SHP77 treated with DMSO at 0.1 percent for 48 hours (cell line): ENCODE data around the gene PRUNE1.

Source experiments
- DNase-seq: peaks from one replicate; lab custom pipeline; 2025; lab: John Stamatoyannopoulos, UW

The PRUNE1 gene

GRCh38 chr1:151005729-151006319 lies 2.4 kb upstream of the PRUNE1 start:
- DNase-seq = no peak

GRCh38 chr1:151006327-151007052 lies 1.8 kb upstream of the PRUNE1 start, which contains the start of gene MINDY1:
MINDY1 (minus strand) TSS chr1:151006902; CDS start chr1:151002617, 4,285 bp downstream.
- peak; percentile 95 for DNase-seq

DNA sequence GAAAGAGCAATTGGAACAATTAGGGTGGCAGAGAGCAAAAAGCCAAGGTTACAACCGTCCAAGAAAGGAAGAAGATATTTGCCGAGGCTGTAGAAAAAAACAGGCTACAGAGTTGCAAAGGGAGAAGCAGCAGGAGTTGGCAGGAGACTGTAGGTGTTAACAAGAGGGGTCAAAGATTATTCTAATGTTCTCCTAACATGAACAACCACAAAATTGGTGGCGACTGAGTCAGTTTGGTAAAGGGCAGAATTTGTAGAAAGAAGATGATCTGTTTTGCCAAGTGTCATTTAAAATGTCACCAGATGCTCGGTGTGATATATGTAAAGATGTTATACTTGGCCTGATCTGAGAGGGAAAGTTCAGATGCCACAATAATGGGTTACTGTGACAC lies 401 bp upstream of the PRUNE1 start:
- DNase-seq = no peak

DNA sequence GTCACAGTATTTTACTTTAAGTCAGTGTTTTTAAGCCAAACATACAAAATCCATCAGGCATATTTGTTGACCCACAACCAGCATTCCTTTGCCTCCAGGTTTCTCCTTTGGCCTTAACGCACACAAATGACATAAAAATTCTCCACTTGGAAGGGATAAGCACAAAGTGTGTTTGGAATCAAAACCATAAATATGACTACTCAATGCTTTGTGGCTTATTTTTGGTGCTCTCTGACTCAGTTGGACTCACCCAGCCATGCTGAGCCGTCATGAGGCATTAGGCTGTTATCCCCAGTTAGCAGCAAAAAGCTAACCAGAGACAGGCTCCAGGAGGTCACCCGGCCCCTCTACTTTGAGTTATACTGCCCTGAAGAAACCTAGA lies 948 bp downstream of the PRUNE1 start:
- DNase-seq = no peak

DNA sequence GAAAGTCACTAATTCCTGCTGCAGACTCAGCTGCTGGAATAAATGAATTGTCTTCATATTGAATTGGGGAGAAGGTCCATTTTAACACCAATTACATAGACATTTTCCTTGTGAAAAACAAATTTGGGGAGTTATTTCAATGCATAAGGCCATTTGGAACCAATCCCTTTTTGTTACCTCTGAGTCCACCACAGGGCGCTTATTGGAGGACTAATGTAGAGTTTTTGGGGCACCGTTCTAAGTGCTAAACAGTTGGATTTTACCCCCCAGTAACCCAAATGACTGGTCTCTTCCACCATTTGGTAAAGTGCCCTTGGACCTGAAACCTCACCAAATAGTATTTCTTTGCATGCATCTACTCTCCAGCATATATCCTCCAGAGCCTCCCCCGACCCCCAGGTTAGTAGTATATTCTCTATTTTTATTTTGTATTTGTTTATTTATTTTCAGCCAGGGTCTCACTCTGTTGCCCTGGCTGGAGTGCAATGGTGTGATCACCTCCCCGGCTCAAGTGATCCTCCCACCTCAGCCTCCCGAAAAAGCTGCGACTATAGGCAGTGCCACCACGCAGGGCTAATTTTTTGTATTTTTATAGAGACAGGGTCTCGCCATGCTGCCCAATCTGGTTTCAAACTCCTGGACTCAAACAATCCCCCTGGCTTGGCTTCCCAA lies 1.6 kb downstream of the PRUNE1 start:
- no peak for DNase-seq

- DNase-seq = no peak
Observed at GRCh38 chr1:151010346-151010726, 2.1 kb downstream of the PRUNE1 start.

DNA sequence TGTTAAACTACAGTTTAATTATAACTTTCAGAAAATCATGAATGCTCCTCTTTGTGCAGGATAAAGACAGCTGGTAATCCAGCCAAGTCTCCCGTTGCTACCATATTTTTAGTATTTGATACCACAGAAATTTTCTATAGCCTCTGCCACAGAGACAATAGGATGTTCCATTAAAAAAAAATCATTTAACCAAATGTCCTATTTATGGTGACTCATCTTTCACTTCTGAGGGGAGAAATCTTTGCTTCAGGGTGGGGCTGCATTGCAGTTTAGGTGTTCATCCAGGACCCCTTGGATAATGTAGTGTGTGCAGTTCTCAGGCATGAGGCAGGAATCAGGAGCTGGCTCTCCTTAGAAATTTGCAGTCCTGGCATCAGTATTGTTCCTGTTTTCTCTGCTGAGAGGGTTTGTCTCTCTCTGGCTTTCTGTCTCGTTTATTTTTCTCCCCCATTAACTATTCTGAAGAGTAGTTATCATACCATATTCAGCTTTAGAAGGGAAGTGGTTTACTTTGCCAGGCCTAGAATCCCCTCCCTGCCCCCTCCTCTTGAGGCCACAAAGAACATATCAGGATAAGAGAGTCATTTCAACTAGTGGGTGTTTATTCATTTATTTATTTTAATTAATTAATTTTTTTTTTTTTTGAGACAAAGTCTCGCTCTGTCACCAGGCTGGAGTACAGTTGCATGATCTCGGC lies 3.1 kb downstream of the PRUNE1 start:
- DNase-seq = no peak

DNA sequence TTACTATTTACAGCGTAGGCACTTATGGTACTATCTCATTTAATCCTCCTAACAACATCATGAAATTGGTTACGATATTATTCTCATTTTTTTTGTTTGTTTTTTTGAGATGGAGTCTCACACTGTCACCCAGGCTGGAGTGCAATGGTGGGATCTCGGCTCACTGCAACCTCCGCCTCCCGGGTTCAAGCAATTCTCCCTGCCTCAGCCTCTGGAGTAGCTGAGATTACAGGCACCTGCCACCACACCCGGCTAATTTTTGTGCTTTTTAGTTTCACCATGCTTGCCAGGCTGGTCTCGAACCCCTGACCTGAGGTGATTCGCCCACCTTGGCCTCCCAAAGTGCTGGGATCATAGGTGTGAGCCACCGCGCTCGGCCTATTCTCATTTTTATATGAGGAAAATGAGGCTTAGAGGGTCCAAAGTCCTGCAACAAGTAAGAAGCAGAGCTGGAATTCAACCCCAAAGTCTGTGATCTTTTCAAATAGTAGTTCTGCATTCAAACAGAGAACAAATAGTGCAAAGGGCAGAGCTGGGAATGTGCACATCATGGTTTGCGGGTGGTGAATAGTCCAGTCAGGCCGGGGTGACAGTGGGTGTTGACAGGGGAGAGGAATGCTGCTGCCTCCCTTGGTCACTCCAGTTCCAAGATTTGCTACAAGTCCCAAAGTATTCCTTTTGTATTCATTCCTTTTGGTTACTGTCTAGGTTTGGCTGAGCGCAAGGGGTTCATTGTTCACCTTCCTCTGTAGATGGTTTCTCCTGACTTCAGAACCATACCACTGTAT lies 4.6 kb downstream of the PRUNE1 start:
- no peak for DNase-seq

DNA sequence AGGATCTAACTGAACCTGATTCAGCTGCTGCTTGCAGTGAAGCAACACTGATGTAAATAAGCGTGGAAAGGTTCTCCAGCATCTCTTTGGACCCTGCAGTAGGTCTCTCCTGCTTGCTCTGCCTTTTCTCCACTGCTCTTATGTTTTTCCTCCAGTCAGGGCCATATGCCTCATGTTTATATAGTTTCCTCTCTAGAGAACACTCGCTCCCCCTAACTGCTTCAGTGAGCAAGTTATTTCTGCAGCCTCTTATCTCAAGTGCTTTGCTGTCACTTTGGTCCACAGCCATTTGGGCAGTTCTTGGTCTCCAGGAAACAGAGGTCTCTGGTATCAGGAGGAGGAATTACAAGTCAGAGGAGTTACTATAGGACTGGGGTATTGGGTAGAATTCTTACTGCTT lies 5.3 kb downstream of the PRUNE1 start:
- no peak for DNase-seq

- DNase-seq = peak; percentile 76
Observed at GRCh38 chr1:151024540-151025146, 16.4 kb downstream of the PRUNE1 start.

DNA sequence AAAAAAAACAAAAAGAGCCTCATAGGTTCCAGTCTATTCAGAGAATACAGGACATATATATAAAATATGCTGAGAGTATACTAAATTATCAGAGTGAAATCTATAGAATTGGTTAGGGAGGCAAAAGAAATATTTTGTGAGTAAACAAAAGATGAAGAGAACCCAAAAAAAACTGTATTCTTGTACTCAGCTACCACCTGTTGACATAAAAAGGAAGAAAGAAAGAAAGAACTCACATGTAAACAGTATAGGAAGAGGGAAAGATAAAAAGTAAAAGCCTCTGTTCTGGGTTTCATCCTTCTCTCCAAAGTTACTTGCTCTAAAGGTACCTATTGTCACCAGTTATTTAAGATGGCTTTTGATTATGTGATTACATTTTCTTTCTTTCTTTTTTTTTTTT lies 18.2 kb downstream of the PRUNE1 start:
- DNase-seq = no peak

- DNase-seq = no peak
Observed at GRCh38 chr1:151032164-151032563, 23.9 kb downstream of the PRUNE1 start.

- no peak for DNase-seq
Observed at GRCh38 chr1:151035167-151035566, 26.9 kb downstream of the PRUNE1 start.

DNA sequence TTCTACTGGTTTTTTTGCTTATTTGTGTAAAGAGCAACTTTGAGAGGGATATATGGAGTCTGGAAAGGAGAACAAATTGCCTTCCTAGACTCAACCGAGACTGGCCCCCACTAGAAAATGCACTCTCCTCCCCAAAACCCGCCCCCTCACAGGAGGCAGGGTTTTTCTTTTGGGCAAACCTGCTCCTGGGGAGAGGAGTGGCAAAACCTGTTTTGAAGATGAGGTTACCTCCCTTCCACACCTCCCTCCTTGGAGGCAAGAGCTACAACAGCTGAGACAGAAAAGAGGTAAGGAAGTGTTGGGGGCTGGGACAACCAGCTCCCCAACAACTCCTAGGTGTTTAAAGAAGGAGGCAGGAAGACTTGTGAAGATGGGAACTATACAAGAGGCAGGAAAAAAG lies 28.1 kb downstream of the PRUNE1 start, which contains the start of gene BNIPL:
Gene BNIPL (plus strand): TSS at position 231 of the 400 bp plus-strand sequence. CDS start 140 bp downstream, at position 371.
- DNase-seq = no peak

- no peak for DNase-seq
Observed at GRCh38 chr1:151037032-151037431, 28.8 kb downstream of the PRUNE1 start.

GRCh38 chr1:151039521-151039920 lies 31.3 kb downstream of the PRUNE1 start:
- no peak for DNase-seq

- no peak for DNase-seq
Observed at GRCh38 chr1:151043163-151043562, 34.9 kb downstream of the PRUNE1 start.

GRCh38 chr1:151047591-151047924 lies 39.3 kb downstream of the PRUNE1 start, which contains the start of gene C1orf56:
C1orf56 (plus strand) TSS chr1:151047751; CDS start chr1:151047848, 97 bp downstream.
- DNase-seq = peak; percentile 60

DNA sequence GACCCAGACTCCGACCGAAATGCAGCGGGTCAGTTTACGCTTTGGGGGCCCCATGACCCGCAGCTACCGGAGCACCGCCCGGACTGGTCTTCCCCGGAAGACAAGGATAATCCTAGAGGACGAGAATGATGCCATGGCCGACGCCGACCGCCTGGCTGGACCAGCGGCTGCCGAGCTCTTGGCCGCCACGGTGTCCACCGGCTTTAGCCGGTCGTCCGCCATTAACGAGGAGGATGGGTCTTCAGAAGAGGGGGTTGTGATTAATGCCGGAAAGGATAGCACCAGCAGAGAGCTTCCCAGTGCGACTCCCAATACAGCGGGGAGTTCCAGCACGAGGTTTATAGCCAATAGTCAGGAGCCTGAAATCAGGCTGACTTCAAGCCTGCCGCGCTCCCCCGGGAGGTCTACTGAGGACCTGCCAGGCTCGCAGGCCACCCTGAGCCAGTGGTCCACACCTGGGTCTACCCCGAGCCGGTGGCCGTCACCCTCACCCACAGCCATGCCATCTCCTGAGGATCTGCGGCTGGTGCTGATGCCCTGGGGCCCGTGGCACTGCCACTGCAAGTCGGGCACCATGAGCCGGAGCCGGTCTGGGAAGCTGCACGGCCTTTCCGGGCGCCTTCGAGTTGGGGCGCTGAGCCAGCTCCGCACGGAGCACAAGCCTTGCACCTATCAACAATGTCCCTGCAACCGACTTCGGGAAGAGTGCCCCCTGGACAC lies 39.8 kb downstream of the PRUNE1 start:
- DNase-seq = peak; percentile 82

- DNase-seq = no peak
Observed at GRCh38 chr1:151048645-151049032, 40.4 kb downstream of the PRUNE1 start.

GRCh38 chr1:151049458-151049857 lies 41.2 kb downstream of the PRUNE1 start:
- DNase-seq = no peak
